GM21447 (cell line): Measurements from ENCODE around the gene AUNIP.

Experiments used
- ATAC-seq: cut with Tn5 transposase; IDR thresholded peaks from one replicate; pipeline ENCODE4 v1.9.1; 2021; ENCODE audit not compliant: unreplicated experiment

The AUNIP gene

DNA sequence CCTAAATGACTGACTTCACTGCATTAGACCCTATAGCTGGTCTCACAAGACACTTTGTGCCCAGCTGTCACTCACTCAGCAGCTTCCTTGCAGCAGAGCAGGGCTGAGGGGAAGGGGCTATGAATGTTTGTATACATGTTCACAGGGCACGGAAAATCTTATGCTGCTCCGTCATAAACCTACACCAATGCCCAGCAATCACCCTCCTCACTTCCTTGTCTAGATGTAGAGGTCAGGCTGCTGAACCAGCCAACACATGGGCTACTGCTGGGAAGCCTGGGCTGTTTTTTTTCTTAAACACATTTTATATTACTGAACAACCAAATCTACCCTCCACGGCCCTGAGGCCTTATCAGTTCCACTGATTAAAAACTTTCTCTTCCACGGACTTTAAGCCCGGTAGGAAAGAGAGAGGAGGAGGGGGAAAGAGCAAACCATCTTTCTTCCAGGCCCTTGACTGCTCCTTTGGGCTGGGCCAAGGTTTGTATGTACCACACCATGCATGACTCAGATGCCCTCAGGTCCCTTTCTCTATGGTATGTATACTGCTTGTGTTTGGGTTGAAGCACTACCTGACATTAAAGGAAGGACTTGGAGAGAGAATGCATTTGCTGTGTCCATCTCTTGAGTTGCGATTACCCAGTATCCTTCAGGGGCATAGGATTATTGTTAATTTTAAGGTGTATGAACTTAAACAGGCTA, 26.8 kb downstream of the AUNIP start:
- ATAC-seq: no peak

- no peak for ATAC-seq
These were observed 27.6 kb downstream of the AUNIP start for GRCh38 chr1:25831569-25832196.

GRCh38 chr1:25829046-25829445, 30.2 kb downstream of the AUNIP start:
- no peak for ATAC-seq

DNA sequence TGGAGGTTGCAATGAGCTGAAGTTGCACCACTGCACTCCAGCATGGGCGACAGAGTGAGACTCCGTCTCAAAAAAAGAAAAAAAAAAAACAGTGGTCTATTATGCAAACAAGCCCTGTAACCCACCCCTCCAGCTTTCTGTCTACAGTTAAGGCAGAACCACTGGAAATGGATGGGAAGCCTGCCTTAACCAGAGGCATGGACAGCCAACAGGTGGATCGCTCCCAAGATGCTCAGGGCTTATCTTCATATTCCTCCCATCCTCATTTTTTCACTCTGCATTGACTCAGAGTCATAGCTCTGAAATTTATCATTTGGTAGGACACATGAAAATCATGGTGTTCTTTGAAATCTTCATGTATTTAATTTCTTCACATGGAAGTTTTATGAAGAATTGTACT, 30.8 kb downstream of the AUNIP start:
- ATAC-seq: no peak

- ATAC-seq: no peak
These were observed 32.7 kb downstream of the AUNIP start for GRCh38 chr1:25826571-25826970.

GRCh38 chr1:25825605-25826004, 33.7 kb downstream of the AUNIP start:
- no peak for ATAC-seq

- no peak for ATAC-seq
These were observed 37.6 kb downstream of the AUNIP start for GRCh38 chr1:25821630-25822091.

- ATAC-seq: no peak
These were observed 38.2 kb downstream of the AUNIP start for GRCh38 chr1:25821112-25821476.

GRCh38 chr1:25820247-25821111, 38.8 kb downstream of the AUNIP start:
- ATAC-seq: peak; percentile 57

- ATAC-seq: peak; percentile 84
These were observed 39.6 kb downstream of the AUNIP start, which contains the start of gene MTFR1L for GRCh38 chr1:25819491-25820246. MTFR1L (plus strand) TSS chr1:25819954; CDS start chr1:25823105, 3,151 bp downstream.

DNA sequence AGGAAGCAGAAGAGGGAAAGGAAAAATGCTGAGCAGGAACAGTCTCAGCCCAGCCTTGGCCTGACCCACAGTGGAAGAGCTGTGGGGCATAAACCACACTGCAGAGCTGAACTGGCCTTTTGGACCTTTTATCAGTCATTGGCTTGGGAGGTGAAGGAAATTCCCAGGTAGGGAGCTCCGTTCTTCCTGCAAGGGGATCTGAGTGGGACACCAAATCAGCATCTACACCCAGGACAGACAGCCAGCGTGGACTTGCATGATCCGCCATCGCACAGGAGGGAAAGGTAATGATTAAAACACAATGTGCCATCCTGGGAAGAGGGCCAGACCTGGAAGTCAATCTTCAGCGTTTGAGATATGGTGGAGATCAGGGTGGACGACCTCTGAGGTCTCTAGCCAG, 40.7 kb downstream of the AUNIP start:
- no peak for ATAC-seq

DNA sequence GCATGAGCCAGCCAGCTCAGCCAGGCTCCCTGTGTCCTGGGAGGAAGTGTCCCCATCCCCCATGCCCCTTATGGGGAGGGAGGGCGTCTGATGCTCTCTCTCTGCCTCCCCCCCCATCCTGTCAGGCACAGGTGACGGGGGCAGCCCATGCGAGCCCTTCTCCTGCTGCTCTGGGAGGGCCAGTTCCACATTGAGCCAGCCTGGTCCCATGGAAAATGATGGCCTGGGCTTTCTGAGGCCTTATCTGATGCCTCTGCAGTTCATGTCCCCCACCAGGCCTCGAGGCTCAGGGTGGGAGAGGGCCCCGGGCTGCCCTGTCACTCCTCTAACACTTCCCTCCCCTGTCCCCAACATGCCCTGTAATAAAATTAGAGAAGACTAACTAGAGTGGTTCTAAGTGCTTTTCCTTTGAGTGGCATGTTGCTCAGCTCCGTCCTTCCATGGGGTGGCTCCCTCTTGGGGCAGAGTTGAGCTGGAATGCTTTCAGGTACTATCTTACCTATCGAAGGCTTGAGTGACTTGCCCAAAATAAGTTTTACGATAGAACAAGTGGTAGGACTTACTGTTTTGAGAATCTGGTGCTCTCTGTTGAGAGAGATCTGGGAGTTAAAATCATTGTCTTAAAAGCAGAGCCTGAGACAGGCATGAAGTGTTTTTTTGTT, 41.3 kb downstream of the AUNIP start:
- no peak for ATAC-seq

GRCh38 chr1:25816112-25816718, 43.0 kb downstream of the AUNIP start:
- ATAC-seq: no peak

DNA sequence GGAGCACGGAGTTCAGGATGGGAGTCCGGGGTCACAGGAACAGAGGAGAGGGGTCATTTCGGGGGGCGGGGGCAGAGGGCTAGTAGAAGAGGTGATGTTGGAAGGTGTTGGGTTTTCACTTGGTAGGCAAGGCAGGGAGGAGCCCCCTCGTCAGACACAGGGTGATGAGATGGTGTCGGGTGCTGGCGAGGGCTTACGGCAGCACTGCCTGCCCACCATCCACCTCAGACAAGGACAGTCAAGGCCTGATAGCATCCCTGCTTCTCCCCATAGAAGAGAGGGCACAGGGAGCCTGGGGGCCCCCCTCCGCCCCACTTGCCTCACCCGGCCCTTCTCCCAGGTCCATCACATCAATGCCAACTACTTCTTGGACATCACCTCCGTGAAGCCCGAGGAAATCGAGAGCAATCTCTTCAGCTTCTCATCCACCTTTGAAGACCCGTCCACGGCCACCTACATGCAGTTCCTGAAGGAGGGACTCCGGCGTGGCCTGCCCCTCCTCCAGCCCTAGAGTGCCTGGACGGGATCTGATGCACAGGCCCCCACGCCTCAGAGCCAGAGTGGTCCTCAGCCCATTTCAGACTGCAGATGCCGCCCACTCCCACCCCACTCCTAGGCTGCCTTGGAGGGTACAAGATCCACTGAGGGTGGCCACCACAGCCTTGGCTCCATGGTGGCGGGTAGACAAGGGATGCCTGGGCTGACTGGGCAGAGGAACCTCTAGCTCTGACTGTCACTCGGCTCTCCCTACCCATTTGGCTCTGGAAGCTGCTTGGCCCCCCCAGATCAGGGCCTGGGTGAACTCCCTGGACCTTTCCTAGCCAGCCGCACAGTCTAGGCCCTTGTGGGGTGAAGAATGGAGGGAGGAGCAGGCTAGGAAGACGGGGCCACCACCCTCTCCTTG, 43.8 kb downstream of the AUNIP start:
- ATAC-seq: no peak

DNA sequence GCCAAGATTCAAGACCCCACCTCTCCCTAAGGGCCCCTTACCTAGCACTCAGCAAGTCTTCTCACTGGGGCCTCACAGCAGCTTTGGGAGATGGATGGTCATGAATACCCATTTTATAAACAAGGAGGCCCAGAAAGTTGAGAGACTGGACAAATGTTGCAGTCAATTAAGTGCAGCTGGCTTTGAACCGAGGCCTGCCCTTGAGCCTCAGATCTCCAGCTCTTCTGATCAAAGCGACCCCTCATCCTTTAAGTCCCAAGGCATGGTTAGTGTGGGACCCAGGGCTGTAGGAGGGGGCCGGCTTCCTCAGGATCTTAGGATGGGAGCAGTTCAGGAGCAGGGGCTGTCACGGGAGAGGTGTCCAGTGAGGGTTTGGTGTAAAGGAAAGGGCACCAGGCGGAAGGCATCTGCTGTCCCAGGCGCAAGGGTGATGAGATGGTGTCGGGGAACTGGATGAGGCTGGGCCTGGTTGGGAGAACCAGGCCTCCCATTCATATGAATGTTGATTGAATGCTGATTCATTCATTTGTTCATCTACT, 44.6 kb downstream of the AUNIP start:
- ATAC-seq: no peak

DNA sequence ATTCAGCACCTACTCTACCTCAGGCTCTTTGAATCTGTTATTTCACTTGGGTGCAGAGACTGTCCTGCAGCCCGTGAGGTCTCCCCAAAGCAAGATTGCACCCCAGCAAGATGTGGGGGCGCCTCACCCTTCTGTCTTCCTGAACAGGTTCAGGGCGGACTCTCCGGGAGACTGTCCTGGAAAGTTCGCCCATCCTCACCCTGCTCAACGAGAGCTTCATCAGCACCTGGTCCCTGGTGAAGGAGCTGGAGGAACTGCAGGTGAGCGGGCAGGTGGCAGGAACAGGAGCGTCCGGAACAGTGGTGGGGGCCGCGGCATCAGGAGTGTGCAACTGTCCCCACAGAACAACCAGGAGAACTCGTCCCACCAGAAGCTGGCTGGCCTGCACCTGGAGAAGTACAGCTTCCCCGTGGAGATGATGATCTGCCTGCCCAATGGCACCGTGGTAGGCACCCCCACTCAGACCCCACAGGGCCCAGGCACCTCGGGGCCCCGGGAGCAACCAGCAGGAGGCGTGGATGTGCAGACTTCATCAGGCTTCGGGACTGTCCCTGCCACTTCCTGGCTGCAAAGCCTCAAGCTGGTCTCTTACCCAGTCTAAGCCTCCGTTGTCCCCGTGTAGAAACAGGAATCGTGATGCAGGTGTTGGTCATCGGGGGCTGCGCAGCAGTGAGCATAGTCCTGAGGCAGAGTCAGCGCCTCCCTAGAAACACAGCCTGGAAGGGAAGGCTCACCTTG, 45.4 kb downstream of the AUNIP start:
- no peak for ATAC-seq

DNA sequence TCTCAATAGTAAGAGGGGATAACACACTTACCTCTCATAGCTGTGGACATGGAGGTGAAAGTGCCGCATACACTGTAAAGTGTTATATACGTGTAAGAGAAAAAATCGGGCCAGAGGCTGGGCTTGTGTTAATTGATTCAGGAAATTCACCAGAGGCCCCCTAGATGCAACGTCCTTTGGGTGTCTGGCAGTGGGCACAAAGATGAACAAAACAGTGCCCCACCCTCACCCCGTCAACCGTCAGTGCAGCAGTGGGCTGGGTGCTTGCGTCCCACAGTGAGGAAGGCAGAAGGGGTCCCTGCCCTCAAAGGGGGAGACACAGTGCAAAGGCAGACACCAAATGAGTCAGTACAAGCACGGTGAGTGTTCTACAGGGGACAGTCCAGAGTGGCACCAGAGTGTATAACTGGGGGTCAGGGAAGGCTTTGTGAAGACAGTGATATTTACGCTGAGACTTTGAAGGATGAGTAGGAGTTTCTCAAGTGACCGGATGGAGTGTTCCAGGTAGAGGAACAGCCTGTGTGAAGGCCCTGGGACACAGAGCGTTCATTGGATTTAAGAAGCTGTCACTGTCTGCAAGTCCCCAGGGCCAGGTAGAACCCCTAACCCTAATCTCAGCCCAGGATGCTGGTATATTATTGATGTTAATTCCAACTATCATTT, 46.1 kb downstream of the AUNIP start:
- no peak for ATAC-seq
